OCI-M2 (cell line): ENCODE results near the gene CALHM5.
"Not testable (repeated sequence)": the region's sequence is repeated elsewhere in the genome, so short reads cannot be mapped to it uniquely, and the experiment has no call there.

Experiments used
- DNase-seq: peaks from one replicate; lab custom pipeline; 2025; ENCODE audit not compliant: unreplicated experiment; lab: John Stamatoyannopoulos, UW

CALHM5 gene

GRCh38 chr6:116511424-116512110 lies at the start of gene CALHM5:
Gene CALHM5, plus strand, starts transcription at chr6:116511639. Its CDS starts 58 bp downstream, at chr6:116511697.
- peak; percentile 29 for DNase-seq

GRCh38 chr6:116461932-116462885 lies 49.2 kb upstream of the CALHM5 start:
- DNase-seq: no peak

GRCh38 chr6:116463301-116463700 lies 48.1 kb upstream of the CALHM5 start:
- DNase-seq: no peak

GRCh38 chr6:116465246-116465645 lies 46.2 kb upstream of the CALHM5 start:
- no peak for DNase-seq

- no peak for DNase-seq
Observed at GRCh38 chr6:116467096-116467495, 44.3 kb upstream of the CALHM5 start.

- no peak for DNase-seq
Observed at GRCh38 chr6:116467514-116467913, 43.9 kb upstream of the CALHM5 start.

- no peak for DNase-seq
Observed at GRCh38 chr6:116468293-116468692, 43.1 kb upstream of the CALHM5 start.

GRCh38 chr6:116471531-116471930 lies 39.9 kb upstream of the CALHM5 start:
- DNase-seq: no peak

GRCh38 chr6:116472706-116473105 lies 38.7 kb upstream of the CALHM5 start:
- no peak for DNase-seq

GRCh38 chr6:116475141-116475540 lies 36.3 kb upstream of the CALHM5 start:
- no peak for DNase-seq

GRCh38 chr6:116476002-116476678 lies 35.3 kb upstream of the CALHM5 start:
- DNase-seq: no peak

GRCh38 chr6:116482780-116483179 lies 28.7 kb upstream of the CALHM5 start:
- DNase-seq: no peak

- DNase-seq: no peak
Observed at GRCh38 chr6:116483616-116484015, 27.8 kb upstream of the CALHM5 start.

- no peak for DNase-seq
Observed at GRCh38 chr6:116485559-116486184, 25.8 kb upstream of the CALHM5 start.

- no peak for DNase-seq
Observed at GRCh38 chr6:116491610-116492330, 19.7 kb upstream of the CALHM5 start.

- peak; percentile 93 for DNase-seq
Observed at GRCh38 chr6:116492331-116493067, 18.9 kb upstream of the CALHM5 start.

- DNase-seq: not testable (repeated sequence)
Observed at GRCh38 chr6:116495161-116495560, 16.3 kb upstream of the CALHM5 start.

GRCh38 chr6:116497113-116497676 lies 14.2 kb upstream of the CALHM5 start:
- DNase-seq: no peak

GRCh38 chr6:116500969-116501433 lies 10.4 kb upstream of the CALHM5 start:
- no peak for DNase-seq
